PC-9 (cell line): ENCODE data around the gene UBTF. TPM values are rescaled to one million over a fixed set of nuclear protein-coding genes. Genes with fewer than 3 reads are reported as not detected.

Experiments
- BruUV-seq: library from RNA; stranded (reverse); fragments of 400-500 nt; replicated peaks from 2 replicates; lab custom pipeline; 2021; lab: Mats Ljungman, UMichigan
- CTCF ChIA-PET: fragments of 300-600 bp; sonication (Branson Sonifier 250); formaldehyde crosslinking; loops from one replicate; lab custom pipeline; 2022; ENCODE audit warnings: antibody characterized with exemption; lab: Charles Lee
- POLR2A ChIA-PET: fragments of 300-600 bp; sonication (Branson Sonifier 250); formaldehyde crosslinking; loops from one replicate; lab custom pipeline; 2022; ENCODE audit warnings: antibody characterized with exemption; ENCODE audit not compliant: unreplicated experiment; lab: Charles Lee
- DNase-seq, 2 experiments: peaks; one replicate each; pipeline versions ENCODE4 v3.0.0 to v3.0.0-alpha.2; 2015 to 2022; ENCODE audit warnings: mixed read lengths in 1 of 2
- H2AFZ ChIP-seq: fragments of 200-600 bp; sonication (generic); 2 replicates; pipeline ENCODE4 v1.8.1; 2017; ENCODE audit warnings: antibody characterized with exemption
- H3F3A ChIP-seq: fragments of 200-600 bp; sonication (generic); 2 replicates; pipeline ENCODE4 v1.8.1; 2017; ENCODE audit warnings: antibody characterized with exemption, mild to moderate bottlenecking, low read depth; ENCODE audit not compliant: insufficient read depth
- H3K27ac ChIP-seq: fragments of 200-600 bp; sonication (generic); 2 replicates; pipeline ENCODE4 v1.6.1; 2016; ENCODE audit warnings: mixed run types
- H3K27me3 ChIP-seq: fragments of 200-600 bp; sonication (generic); 2 replicates; pipeline ENCODE4 v1.6.1; 2016; ENCODE audit warnings: low read depth, mixed run types; ENCODE audit not compliant: insufficient read depth
- H3K36me3 ChIP-seq: fragments of 200-600 bp; sonication (generic); 2 replicates; pipeline ENCODE4 v1.6.1; 2016; ENCODE audit warnings: low read depth, mixed run types
- H3K4me1 ChIP-seq: fragments of 200-600 bp; sonication (generic); replicated peaks from 2 replicates; pipeline ENCODE4 v1.6.1; 2016; ENCODE audit warnings: mixed run types; ENCODE audit not compliant: insufficient read depth
- H3K4me2 ChIP-seq: fragments of 200-600 bp; sonication (generic); 2 replicates; pipeline ENCODE4 v1.6.1; 2017; ENCODE audit warnings: mixed run types
- H3K4me3 ChIP-seq: fragments of 200-600 bp; sonication (generic); 2 replicates; pipeline ENCODE4 v1.6.1; 2016; ENCODE audit warnings: mixed run types
- H3K79me2 ChIP-seq: fragments of 200-600 bp; sonication (generic); 2 replicates; pipeline ENCODE4 v1.6.1; 2017; ENCODE audit warnings: low read depth, mixed run types
- H3K9me2 ChIP-seq: fragments of 200-600 bp; sonication (generic); 2 replicates; pipeline ENCODE4 v1.8.1; 2017; ENCODE audit warnings: mild to moderate bottlenecking; ENCODE audit not compliant: insufficient read depth
- H3K9me3 ChIP-seq: fragments of 200-600 bp; sonication (generic); 2 replicates; pipeline ENCODE4 v1.8.1; 2016; ENCODE audit warnings: low read depth; ENCODE audit not compliant: insufficient read depth
- H4K20me1 ChIP-seq: fragments of 200-600 bp; sonication (generic); 2 replicates; pipeline ENCODE4 v1.8.1; 2017; ENCODE audit not compliant: insufficient read depth
- CTCF ChIP-seq: fragments of 200-600 bp; sonication (generic); conservative IDR thresholded peaks from 2 replicates; pipeline ENCODE4 v1.6.1; 2017; ENCODE audit warnings: mixed run types, antibody characterized with exemption, mild to moderate bottlenecking, moderate library complexity
- EZH2 ChIP-seq: fragments of 200-600 bp; sonication (generic); IDR thresholded peaks from 2 replicates; pipeline ENCODE4 v1.8.0; 2017; ENCODE audit warnings: antibody characterized with exemption, low read depth
- intact Hi-C: fragments of 100-400 bp; cut with micrococcal nuclease; formaldehyde crosslinking; loops from one replicate; pipeline ENCODE4 v1.10.0; 2022; ENCODE audit not compliant: unreplicated experiment
- total RNA-seq: library from RNA; stranded (reverse); gene quantifications from 2 replicates; pipeline ENCODE4 v1.2.3, GENCODE V29; 2021

UBTF gene
- total RNA-seq, 1 experiment from 2014 or later: 61.7 TPM

- H3K36me3 ChIP-seq: no peaks in the 10 kb centered on the region
- no peaks in the 10 kb centered on the region for H3K4me1 ChIP-seq
- H3K9me2 ChIP-seq: no peaks in the 10 kb centered on the region
- H3K4me3 ChIP-seq: no peak overlapping the region
- H3K27ac ChIP-seq: no peak overlapping the region
- no peak for TF ChIP-seq CTCF
- TF ChIP-seq EZH2: no peak
- no peaks in the 10 kb centered on the region for H3F3A ChIP-seq
- no peak for DNase-seq
- no peaks in the 10 kb centered on the region for H3K79me2 ChIP-seq
- POLR2A ChIA-PET: no interaction called here
- H4K20me1 ChIP-seq: no peaks in the 10 kb centered on the region
- peaks cover 37% of the 10 kb centered on the region for H3K27me3 ChIP-seq
- CTCF ChIA-PET: no interaction called here
- H3K9me3 ChIP-seq: no peaks in the 10 kb centered on the region
- intact Hi-C loops: no loop called here
- H3K4me2 ChIP-seq: no peak overlapping the region
- BruUV-seq: no TSS peak
- no peak overlapping the region for H2AFZ ChIP-seq
Observed at GRCh38 chr17:44257815-44258760, 38.6 kb upstream of the UBTF start.

- TF ChIP-seq EZH2 (no peak), CTCF (no peak)
- Histone ChIP-seq H3K4me3 (no peak overlapping the region), H2AFZ (no peak overlapping the region), H3K4me2 (no peak overlapping the region), H3K27ac (no peak overlapping the region), H3K9me2 (no peaks in the 10 kb centered on the region), H3K4me1 (no peaks in the 10 kb centered on the region), H3F3A (no peaks in the 10 kb centered on the region), H3K36me3 (no peaks in the 10 kb centered on the region), H3K9me3 (no peaks in the 10 kb centered on the region), H3K79me2 (no peaks in the 10 kb centered on the region), H4K20me1 (no peaks in the 10 kb centered on the region), H3K27me3 (peaks cover 30% of the 10 kb centered on the region)
- POLR2A ChIA-PET: interaction anchor here (0.7 kb wide), 1 partner anchor 105 kb away, joined by 4 read pairs; no protein-coding TSS in a partner anchor
- no peak for DNase-seq
- CTCF ChIA-PET: no interaction called here
- intact Hi-C loops: no loop called here
- BruUV-seq: no TSS peak
Observed at GRCh38 chr17:44256671-44257070, 37.2 kb upstream of the UBTF start.

- no peaks in the 10 kb centered on the region for H4K20me1 ChIP-seq
- H3K27me3 ChIP-seq: peaks cover 30% of the 10 kb centered on the region
- no peak for TF ChIP-seq EZH2
- no peak for TF ChIP-seq CTCF
- DNase-seq: no peak
- ChIA-PET POLR2A (interaction anchor here (0.7 kb wide), 1 partner anchor 104 kb away, joined by 4 read pairs; no protein-coding TSS in a partner anchor), CTCF (no interaction called here)
- H3F3A ChIP-seq: no peaks in the 10 kb centered on the region
- no peaks in the 10 kb centered on the region for H3K36me3 ChIP-seq
- no peak overlapping the region for H3K27ac ChIP-seq
- H3K9me2 ChIP-seq: no peaks in the 10 kb centered on the region
- no peak overlapping the region for H2AFZ ChIP-seq
- no peaks in the 10 kb centered on the region for H3K79me2 ChIP-seq
- H3K4me1 ChIP-seq: no peaks in the 10 kb centered on the region
- no peak overlapping the region for H3K4me3 ChIP-seq
- H3K4me2 ChIP-seq: no peak overlapping the region
- intact Hi-C loops: no loop called here
- no peaks in the 10 kb centered on the region for H3K9me3 ChIP-seq
- BruUV-seq: no TSS peak
Observed at GRCh38 chr17:44255915-44256314, 36.4 kb upstream of the UBTF start.
